NOMO-1 treated with DMSO at 0.1 percent for 48 hours (cell line): ENCODE data around the gene IL6.
A peak's percentile ranks its signal among the peaks of the same experiment; 100 is the strongest.

Experiments
- DNase-seq: peaks from one replicate; lab custom pipeline; 2025; ENCODE audit not compliant: unreplicated experiment; lab: John Stamatoyannopoulos, UW

The IL6 gene

DNA sequence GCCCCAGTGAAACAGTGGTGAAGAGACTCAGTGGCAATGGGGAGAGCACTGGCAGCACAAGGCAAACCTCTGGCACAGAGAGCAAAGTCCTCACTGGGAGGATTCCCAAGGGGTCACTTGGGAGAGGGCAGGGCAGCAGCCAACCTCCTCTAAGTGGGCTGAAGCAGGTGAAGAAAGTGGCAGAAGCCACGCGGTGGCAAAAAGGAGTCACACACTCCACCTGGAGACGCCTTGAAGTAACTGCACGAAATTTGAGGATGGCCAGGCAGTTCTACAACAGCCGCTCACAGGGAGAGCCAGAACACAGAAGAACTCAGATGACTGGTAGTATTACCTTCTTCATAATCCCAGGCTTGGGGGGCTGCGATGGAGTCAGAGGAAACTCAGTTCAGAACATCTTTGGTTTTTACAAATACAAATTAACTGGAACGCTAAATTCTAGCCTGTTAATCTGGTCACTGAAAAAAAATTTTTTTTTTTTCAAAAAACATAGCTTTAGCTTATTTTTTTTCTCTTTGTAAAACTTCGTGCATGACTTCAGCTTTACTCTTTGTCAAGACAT is 574 bp upstream of the IL6 start:
- peak; percentile 55 for DNase-seq

DNA sequence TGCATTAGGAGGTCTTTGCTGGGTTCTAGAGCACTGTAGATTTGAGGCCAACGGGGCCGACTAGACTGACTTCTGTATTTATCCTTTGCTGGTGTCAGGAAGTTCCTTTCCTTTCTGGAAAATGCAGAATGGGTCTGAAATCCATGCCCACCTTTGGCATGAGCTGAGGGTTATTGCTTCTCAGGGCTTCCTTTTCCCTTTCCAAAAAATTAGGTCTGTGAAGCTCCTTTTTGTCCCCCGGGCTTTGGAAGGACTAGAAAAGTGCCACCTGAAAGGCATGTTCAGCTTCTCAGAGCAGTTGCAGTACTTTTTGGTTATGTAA is 675 bp downstream of the IL6 start:
- no peak for DNase-seq

DNA sequence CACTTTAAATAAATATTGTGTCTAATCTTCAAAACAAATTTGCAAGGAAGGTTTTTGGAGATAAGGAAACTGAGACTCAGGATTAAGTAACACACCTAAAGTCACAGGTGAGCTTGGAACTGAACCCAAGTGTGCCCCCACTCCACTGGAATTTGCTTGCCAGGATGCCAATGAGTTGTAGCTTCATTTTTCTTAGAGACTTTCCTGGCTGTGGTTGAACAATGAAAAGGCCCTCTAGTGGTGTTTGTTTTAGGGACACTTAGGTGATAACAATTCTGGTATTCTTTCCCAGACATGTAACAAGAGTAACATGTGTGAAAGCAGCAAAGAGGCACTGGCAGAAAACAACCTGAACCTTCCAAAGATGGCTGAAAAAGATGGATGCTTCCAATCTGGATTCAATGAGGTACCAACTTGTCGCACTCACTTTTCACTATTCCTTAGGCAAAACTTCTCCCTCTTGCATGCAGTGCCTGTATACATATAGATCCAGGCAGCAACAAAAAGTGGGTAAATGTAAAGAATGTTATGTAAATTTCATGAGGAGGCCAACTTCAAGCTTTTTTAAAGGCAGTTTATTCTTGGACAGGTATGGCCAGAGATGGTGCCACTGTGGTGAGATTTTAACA is 1.5 kb downstream of the IL6 start:
- DNase-seq: no peak

DNA sequence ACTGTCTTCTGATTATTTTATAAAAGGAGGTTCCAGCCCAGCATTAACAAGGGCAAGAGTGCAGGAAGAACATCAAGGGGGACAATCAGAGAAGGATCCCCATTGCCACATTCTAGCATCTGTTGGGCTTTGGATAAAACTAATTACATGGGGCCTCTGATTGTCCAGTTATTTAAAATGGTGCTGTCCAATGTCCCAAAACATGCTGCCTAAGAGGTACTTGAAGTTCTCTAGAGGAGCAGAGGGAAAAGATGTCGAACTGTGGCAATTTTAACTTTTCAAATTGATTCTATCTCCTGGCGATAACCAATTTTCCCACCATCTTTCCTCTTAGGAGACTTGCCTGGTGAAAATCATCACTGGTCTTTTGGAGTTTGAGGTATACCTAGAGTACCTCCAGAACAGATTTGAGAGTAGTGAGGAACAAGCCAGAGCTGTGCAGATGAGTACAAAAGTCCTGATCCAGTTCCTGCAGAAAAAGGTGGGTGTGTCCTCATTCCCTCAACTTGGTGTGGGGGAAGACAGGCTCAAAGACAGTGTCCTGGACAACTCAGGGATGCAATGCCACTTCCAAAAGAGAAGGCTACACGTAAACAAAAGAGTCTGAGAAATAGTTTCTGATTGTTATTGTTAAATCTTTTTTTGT is 2.3 kb downstream of the IL6 start:
- no peak for DNase-seq

DNA sequence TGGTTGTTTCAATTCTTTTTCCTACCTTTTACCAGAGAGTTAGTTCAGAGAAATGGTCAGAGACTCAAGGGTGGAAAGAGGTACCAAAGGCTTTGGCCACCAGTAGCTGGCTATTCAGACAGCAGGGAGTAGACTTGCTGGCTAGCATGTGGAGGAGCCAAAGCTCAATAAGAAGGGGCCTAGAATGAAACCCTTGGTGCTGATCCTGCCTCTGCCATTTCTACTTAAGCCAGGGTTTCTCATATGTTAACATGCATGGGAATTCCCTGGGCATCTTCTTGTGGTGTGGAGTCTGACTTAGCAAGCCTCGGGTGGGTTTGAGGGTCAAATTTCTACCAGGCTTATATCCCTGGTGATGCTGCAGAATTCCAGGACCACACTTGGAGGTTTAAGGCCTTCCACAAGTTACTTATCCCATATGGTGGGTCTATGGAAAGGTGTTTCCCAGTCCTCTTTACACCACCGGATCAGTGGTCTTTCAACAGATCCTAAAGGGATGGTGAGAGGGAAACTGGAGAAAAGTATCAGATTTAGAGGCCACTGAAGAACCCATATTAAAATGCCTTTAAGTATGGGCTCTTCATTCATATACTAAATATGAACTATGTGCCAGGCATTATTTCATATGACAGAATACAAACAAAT is 3.2 kb downstream of the IL6 start:
- DNase-seq: no peak

DNA sequence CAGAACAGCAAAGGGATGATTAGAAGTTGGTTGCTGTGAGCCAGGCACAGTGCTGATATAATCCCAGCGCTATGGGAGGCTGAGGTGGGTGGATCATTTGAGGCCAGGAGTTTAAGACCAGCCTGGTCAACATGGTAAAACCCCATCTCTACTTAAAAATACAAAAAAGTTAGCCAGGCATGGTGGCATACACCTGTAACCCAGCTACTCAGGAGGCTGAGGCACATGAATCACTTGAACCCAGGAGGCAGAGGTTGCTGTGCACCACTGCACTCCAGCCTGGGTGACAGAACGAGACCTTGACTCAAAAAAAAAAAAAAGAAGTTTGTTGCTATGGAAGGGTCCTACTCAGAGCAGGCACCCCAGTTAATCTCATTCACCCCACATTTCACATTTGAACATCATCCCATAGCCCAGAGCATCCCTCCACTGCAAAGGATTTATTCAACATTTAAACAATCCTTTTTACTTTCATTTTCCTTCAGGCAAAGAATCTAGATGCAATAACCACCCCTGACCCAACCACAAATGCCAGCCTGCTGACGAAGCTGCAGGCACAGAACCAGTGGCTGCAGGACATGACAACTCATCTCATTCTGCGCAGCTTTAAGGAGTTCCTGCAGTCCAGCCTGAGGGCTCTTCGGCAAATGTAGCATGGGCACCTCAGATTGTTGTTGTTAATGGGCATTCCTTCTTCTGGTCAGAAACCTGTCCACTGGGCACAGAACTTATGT is 4.1 kb downstream of the IL6 start:
- DNase-seq: peak; percentile 11

DNA sequence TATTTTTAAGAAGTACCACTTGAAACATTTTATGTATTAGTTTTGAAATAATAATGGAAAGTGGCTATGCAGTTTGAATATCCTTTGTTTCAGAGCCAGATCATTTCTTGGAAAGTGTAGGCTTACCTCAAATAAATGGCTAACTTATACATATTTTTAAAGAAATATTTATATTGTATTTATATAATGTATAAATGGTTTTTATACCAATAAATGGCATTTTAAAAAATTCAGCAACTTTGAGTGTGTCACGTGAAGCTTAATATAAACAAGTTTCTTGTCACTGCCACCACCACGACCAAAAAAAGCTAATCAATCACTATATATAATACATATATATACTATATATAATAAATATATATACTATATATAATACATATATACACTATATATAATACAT is 4.8 kb downstream of the IL6 start:
- no peak for DNase-seq

DNA sequence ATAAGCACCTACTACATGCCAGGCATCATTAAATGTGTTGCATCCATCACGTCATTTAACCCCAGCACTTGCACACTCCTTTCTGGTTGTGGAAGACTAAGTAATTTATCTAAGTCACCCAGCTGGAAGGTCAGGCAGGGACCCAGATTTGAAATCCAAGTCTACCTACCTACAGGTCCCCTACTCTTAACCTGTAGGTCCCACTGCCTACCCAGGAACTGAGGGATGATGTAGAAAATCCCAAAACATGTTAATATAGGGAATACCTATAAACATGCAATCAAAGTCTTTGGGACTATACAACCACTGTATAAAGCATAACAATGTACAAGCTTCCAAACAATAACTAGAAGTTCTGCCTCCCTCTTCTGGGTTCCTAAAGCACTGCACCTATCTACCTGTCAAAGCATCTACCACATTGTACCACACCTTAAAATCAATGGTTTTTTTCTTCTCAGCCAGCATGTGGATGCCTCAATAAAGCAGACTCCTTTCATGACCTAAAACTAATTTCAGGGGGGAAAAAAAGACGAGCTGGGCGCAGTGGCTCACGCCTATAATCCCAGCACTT is 5.6 kb downstream of the IL6 start:
- DNase-seq: no peak

DNA sequence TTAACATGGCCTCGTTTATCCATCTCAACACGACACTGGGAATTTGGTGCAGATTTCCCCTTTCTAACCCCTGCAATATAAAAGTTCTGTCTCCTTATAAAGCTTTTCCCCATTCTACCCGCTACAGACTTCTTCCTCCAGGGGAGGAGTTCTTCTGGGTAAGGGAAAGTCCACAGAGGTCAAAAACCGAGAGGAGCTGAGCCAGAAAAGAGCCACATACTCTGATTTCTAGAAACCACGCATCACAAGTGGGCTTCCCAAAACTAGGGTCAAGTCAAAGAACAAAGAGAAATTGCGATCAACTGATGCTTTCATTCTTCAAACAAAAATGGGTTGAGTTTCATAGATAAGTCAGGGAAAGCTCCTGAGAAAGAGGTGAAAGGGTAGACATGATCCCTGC is 6.8 kb downstream of the IL6 start:
- DNase-seq: no peak

DNA sequence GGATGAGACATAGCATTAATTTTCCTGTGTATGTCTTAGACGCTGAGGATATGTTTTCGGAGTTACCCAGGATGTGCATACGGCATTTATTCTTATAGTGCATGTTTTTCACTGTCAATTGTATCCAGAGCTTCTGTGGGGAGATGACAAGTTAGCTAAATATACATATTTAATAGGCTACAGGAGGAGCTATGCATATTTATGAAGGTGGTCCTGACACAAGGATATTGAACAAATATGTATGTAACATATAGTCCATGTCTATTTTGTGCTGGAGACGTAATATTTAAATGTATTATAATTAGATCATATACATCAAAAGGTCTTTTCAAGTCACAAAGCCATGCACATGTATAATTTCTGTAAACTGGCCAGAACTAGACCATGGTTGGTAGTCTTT is 16.0 kb downstream of the IL6 start:
- no peak for DNase-seq

DNA sequence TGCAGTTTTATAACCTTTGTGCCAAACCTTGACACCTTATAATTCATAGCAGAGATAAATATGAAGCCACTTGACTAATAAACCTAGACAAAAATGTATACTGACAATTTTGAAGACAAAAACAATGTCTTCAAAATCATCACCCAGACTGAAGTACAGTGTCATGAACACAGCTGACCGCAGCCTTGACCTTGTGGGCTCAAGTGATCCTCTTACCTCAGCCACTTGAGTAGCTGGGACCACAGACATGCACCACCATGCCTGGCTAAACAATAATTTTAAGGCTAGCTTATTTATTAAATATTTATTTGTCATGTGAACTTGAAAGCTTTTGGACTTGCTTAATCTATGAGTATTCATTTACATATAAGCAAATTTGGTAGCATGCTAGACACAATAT is 24.3 kb downstream of the IL6 start:
- DNase-seq: no peak

DNA sequence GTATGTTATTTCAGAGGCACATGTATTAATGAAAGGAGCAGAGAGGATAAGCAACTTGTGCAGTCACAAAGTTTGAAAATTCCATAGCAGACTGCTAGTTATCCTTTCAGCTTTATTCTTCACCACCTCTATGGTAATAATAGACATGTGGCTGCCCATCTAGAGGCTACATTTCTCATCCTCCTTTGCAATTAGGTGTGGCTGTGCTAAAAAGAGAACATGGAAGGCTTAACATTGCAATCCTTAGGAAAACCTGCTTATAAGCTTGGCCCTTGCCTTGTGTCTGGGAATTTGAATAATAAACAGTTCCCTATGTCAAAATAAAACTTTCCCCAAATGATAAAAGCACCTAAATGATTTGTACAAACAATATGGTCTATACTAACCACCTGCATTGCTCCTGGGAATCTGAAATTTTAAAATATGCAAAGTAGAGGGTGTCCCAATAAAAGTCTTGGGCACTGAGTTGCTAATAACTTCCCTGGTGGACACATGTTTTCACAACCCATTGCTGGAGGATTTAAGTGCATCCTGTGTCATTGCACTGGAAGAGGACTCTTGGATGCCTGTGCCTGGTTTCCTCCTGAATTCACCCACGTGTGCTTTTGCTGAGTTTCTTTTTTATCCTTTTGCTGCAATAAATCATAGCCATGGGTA is 30.5 kb downstream of the IL6 start:
- no peak for DNase-seq

DNA sequence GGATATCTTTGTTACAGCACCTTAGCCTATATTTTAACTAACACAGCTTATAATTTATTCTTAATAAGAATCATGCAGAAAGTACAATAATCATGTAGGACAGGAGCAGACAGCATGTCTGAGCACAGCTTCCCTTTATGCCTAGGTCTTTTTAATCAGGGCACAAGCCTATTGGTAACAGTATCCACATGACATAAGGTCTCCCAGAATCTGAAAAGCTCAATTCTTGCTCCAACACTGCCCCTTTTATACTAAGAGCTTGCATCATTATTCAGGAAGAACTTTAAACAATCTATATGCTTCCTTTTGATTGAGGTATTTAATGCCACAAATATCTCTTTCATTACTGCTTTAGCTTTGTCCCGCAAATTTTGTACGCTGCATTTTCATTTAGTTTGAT is 31.6 kb downstream of the IL6 start:
- DNase-seq: no peak

DNA sequence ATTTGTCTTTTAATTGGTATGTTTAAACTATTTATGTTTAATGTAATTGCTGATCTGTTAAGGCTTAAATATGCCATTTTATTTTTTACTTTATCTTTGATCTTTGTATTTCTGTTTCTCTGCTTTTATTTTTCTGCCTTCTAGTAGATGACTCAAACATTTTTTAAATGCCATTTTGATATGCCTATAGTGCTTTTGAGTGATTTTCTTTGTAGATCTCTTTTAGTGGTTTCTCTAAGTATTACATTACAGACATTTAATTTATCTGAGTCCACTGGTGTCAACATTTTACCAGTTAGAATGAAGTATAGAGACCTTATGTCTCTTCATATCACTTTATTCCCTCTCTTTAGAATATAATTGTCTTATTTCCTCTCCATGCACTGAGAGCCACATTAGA is 32.7 kb downstream of the IL6 start:
- no peak for DNase-seq

DNA sequence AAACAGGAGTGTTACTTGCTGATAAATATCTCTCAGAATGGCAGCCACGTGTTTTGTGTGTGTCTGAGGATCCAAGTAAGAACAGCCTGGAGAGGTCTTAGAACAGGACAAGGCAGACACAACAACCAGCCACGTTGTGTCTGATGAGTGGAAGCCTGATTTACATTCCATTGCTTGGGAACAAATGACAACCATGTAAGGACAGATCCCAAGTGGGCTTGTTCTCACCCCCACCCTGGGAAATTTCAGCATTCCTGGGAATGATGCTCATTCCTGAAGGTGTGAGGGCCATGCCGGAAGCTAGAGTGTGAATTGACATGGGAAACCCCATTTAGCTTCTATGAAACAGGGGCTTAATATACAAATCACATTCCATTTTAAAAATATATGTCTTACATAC is 35.9 kb downstream of the IL6 start:
- DNase-seq: no peak

DNA sequence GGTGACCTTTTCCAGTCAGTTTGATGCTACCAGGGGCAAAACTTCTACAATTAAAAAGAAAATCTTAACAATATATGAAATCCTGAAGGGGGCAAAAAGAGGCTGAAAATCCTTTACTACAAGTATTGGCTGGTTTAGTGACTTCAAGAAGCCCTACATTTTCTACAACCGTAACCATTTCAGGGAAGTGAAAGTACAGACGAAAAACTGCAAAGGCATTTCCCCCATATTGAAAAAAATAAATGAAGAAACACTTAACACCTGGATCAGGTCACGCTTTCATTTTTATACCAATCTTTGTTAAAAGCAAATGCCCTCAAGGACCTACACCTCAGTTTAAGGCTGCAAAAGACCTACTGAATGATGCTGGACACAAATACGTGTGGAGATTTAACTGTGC is 38.6 kb downstream of the IL6 start:
- peak; percentile 66 for DNase-seq

DNA sequence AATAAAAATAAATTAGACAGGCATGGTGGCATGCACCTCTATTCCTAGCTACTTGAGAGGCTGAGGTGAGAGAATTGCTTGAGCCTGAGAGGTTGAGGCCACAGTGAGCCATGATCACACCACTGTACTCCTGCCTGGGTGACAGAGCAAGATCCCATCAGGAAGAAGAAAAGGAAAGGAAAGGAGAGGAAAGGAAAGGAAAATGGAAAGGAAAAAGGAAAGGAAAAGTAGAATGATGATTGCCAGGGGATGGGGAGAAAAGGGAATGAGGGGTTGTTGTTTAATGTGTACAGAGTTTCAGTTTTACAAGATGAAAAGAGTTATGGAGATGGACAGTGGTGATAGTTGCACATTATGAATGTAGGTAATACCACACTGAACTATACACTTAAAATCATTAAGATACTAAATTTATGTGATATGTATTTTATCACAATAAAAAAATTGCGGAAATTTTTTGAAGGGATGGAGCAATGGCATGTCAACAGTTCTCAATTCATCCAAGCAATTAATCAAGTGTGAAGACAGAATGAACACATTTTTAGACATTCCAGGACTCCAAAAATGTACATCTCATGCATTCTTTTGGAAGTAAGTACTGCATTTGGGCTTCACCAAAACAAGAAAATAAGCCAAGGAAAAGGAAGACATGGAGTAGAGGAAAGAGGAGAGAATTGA is 44.3 kb downstream of the IL6 start:
- DNase-seq: no peak

DNA sequence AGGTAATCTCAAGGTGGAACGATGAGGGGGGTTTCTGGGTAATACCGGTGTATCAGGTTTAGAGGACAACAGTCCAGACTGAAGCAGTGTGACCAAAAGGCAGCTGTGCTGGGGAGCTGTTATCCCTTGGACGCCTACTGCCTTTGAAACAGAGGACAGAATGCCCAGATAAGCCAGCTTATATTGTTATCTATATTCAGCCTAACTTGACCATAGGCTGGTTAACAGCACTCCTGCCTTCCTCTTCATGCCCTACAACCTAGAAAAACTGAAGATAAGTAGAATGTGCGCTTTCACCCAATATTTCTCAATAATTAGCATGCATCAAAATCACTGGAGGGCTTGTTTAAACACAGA is 44.9 kb downstream of the IL6 start:
- DNase-seq: no peak

DNA sequence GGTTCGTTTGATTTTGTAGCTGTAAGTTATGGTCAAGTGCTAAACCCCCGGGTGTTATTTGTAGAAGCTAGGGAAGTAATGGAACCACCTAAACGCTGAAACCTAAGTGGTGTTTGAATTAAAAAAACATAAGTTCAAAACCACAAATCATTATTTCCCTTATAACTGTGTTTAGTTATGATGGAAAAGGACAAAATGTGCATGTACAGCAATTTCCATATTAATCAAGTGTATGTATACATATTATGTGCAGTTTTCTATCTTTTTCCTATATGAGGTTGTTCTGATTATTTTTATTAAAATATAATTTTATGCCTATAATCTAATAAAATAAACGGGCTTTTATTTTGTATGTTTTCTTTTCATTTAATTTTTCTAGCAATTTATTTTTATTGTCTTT is 45.9 kb downstream of the IL6 start:
- DNase-seq: no peak

DNA sequence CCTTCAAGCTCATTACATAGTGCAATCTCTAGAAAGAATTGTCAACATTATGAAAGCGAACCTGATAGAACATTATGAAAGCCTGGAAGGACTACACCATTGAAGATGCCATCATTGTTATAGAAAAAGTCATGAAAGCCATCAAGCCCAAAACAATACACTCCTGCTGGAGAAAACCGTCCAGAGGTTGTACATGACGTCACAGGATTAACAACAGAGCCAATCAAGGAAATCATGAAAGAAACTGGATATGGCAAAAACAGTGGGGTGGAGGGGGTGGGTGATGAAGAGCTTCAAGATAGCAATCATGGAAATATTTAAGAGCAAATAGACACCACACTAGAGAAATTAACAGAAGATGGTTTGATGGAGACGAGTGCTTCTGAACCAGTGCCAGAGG is 50.0 kb downstream of the IL6 start:
- no peak for DNase-seq
